ENCODE measurements around the gene CEP170. TPM values are rescaled to one million over a fixed set of nuclear protein-coding genes. Genes with fewer than 3 reads are reported as not detected.

CEP170 gene
- total and polyA plus RNA-seq, 10 of the 15 experiments (the other 5 are each of a cell fraction or from before 2014, with no cell fraction given), result 15.0 to 67.3 (median 40.2) TPM

DNA sequence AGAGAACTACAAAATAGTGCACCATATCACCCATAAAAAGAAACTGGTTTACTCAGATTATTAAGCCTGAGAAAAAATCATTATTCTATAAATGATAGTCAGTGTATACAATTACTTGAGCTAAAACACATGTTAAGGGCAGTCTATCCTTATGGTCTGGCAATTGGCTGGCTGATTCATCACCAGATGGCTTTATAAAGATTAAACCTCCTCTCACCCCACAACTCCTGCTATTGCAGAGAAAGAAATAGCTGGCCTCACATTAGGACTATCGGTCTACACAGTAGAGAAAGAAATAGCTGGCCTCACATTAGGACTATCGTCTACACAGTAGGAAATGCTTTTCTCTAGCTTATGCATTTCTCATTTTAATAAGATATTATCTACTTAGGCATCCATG, 21.2 kb downstream of the CEP170 start:
- peaks cover 0 to 6% of the 10 kb centered on the region in 2 experiments; a peak in 2 of 4 replicates for H3K36me3 ChIP-seq (ENCODE audit: control insufficient read depth in 2 of 2, insufficient read depth in 2 of 2, low read length in 1 of 2)
- 97% methylated on average over 2 of the region's 2 CpGs for WGBS (ENCODE audit: insufficient coverage, insufficient replicate concordance, low lambda C conversion rate, missing lambda C conversion rate)
- H3K79me2 ChIP-seq (ENCODE audit: control insufficient read depth, insufficient read depth, low read length), result peaks cover 45% of the 10 kb centered on the region
- no peak for FAIRE-seq
- POLR2A ChIA-PET, result interaction anchor here (0.5 to 1.3 kb wide), 2 partner anchors 21 to 355 kb away, joined by 4 read pairs; partner anchors contain the start of genes CEP170 and SDCCAG8
- RAD21 ChIA-PET (ENCODE audit: unreplicated experiment), result no interaction called here
- H3K27ac ChIP-seq (ENCODE audit: control insufficient read depth, insufficient read depth), result no peak overlapping the region
- peaks cover 35% of the 10 kb centered on the region for H3K9me3 ChIP-seq (replicated peaks; ENCODE audit: control insufficient read depth, insufficient read depth, low read length)
- no peak overlapping the region for H3K9ac ChIP-seq (ENCODE audit: control insufficient read depth, insufficient read depth, low read length)
- BruUV-seq (replicated peaks), result no TSS peak
- H3K27me3 ChIP-seq (replicated peaks in 1 of 2; ENCODE audit: control insufficient read depth in 2 of 2, insufficient read depth in 2 of 2, low read length in 1 of 2), result no peaks in the 10 kb centered on the region
- in situ Hi-C loops (cut with MboI) (no loop called here), intact Hi-C loops (cut with micrococcal nuclease; ENCODE audit: unreplicated experiment) (no loop called here)
- H3K4me1 ChIP-seq (ENCODE audit: control insufficient read depth, insufficient read depth, low read length), result peaks cover 4% of the 10 kb centered on the region; the same call in 1 of the 2 replicates
- SMC1A ChIA-PET (ENCODE audit: uncharacterized antibody, unreplicated experiment), result interaction anchor here (0.8 to 2.9 kb wide), 7 partner anchors 9 to 52 kb away, joined by 3 to 10 read pairs (median 6); partner anchors contain the start of gene SDCCAG8
- CTCF ChIA-PET, result no interaction called here
- H2AFZ ChIP-seq (ENCODE audit: control insufficient read depth, low read depth, low read length), result no peak overlapping the region
- H3K4me3 ChIP-seq, result no peak overlapping the region
- TF ChIP-seq STAT3 (IDR thresholded peaks at IDR 0.05; ENCODE audit: low read depth, low read length) (no peak), CBX3 (IDR thresholded peaks at IDR 0.05; ENCODE audit: borderline replicate concordance, low read depth) (no peak), BCL3 (IDR thresholded peaks at IDR 0.05; ENCODE audit: borderline replicate concordance, insufficient read depth, low read depth, low read length, poor library complexity, severe bottlenecking) (no peak), NR2C1 (IDR thresholded peaks at IDR 0.05) (no peak), RCOR1 (conservative IDR thresholded peaks at IDR 0.05; ENCODE audit: low read depth, low read length) (no peak), MEF2B (IDR thresholded peaks at IDR 0.05; ENCODE audit: partially characterized antibody, poor library complexity, severe bottlenecking) (no peak), E4F1 (IDR thresholded peaks at IDR 0.05; ENCODE audit: borderline replicate concordance, partially characterized antibody) (no peak), SPI1 (IDR thresholded peaks at IDR 0.05; ENCODE audit: borderline replicate concordance, insufficient read depth, low read depth, low read length) (no peak), EZH2 (IDR thresholded peaks at IDR 0.05; ENCODE audit: borderline replicate concordance, control insufficient read depth, low read depth, low read length) (no peak), SREBF2 (IDR thresholded peaks at IDR 0.05; ENCODE audit: low read length) (no peak), ASH2L (IDR thresholded peaks at IDR 0.05; ENCODE audit: borderline replicate concordance, low read depth) (no peak), E2F8 (IDR thresholded peaks at IDR 0.05; ENCODE audit: low read depth, partially characterized antibody) (no peak), STAT1 (conservative IDR thresholded peaks at IDR 0.05) (no peak), TARDBP (IDR thresholded peaks at IDR 0.05; ENCODE audit: borderline replicate concordance) (no peak), BACH1 (IDR thresholded peaks at IDR 0.05; ENCODE audit: borderline replicate concordance) (no peak), ESRRA (IDR thresholded peaks at IDR 0.05; ENCODE audit: low read length) (no peak), MTA3 (IDR thresholded peaks at IDR 0.05; ENCODE audit: borderline replicate concordance, low read length) (no peak), BHLHE40 (IDR thresholded peaks at IDR 0.05; ENCODE audit: borderline replicate concordance in 1 of 2, low read depth in 2 of 2, low read length in 1 of 2) (no peak), HDAC6 (IDR thresholded peaks at IDR 0.05; ENCODE audit: unreplicated experiment) (no peak)
- DNase-seq (ENCODE audit: low read depth, low spot score), result no peak
- H3K4me2 ChIP-seq (ENCODE audit: control insufficient read depth, insufficient read depth), result no peak overlapping the region
- no peak for ATAC-seq
- no peaks in the 10 kb centered on the region for H4K20me1 ChIP-seq (ENCODE audit: control insufficient read depth, insufficient read depth)
